T-helper 22 cell (primary cell): Measurements from ENCODE around the gene DCLRE1B.
A peak's percentile ranks its signal among the peaks of the same experiment; 100 is the strongest.

Source experiments
- DNase-seq: peaks from one replicate; pipeline ENCODE4 v3.0.0-alpha.2; 2020; ENCODE audit warnings: low read depth

DCLRE1B gene

GRCh38 chr1:113928187-113928930 is 23.2 kb downstream of the DCLRE1B start:
- DNase-seq: no peak

- DNase-seq: peak; percentile 87
These were observed 24.0 kb downstream of the DCLRE1B start, which contains the start of gene HIPK1 for GRCh38 chr1:113928941-113929749. TSS of gene HIPK1 (plus strand) at chr1:113929324.

DNA sequence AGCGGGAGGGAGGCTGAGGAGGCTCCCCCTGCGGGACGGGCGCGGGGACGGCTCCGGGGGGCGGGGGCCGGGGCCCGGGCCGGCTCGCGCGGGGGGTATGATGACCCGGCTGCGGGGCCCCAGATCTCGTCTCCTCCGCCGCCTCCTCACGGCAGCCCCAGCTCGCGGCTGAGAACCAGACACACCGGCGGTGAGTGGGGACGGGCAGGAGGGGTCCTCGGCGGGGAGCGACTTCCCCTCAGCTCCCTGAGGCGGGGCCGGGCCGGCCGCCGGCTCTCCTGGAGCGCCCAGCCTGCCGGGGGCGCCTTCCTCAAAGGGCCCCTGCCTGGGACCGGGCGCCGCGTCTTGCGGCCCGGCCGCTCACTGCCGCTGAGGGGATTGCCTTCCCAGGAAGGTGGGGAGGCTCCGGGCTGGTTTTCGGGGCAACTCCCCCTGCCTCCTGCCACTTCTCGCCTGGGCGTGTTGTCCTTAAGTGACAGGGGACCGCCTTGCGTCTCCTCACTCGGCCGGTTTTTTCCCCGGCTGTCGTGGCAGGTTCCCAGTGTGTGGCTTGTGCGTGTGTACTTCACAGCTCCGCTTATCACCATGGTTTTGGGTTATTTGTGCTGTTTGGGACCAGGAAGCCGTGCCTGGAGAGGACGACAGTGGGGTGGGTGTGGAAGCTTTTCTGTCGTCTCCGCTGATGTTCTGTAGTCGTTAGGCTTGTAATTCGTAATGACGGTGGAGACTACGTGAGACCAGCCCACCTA is 24.8 kb downstream of the DCLRE1B start:
- DNase-seq: peak; percentile 74

GRCh38 chr1:113930499-113931161 is 25.5 kb downstream of the DCLRE1B start:
- peak; percentile 82 for DNase-seq

GRCh38 chr1:113931451-113931851 is 26.3 kb downstream of the DCLRE1B start:
- no peak for DNase-seq

GRCh38 chr1:113934006-113934405 is 28.9 kb downstream of the DCLRE1B start:
- no peak for DNase-seq

- DNase-seq: no peak
These were observed 29.5 kb downstream of the DCLRE1B start for GRCh38 chr1:113934511-113935055.

GRCh38 chr1:113935176-113935575 is 30.1 kb downstream of the DCLRE1B start:
- no peak for DNase-seq

DNA sequence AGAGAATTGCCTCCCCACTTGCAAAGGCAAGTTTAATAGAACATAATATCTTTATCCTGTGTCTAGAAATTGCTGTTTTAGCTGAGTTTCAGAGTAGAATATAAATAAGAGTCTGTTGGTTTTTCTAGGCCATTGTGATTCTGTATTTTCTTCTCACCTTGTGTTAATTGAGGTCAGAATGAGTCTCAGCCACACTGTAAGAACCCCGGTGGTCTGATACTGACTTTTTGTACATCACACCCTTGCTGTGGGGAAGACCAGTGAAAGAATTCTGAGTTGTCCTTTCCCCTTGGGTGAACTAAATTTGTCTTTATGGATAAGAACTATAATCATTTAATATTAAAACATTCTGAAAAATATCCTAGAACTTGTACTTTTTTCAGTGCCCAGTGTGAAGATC is 30.8 kb downstream of the DCLRE1B start:
- DNase-seq: no peak

GRCh38 chr1:113937146-113937545 is 32.0 kb downstream of the DCLRE1B start:
- no peak for DNase-seq

- no peak for DNase-seq
These were observed 33.1 kb downstream of the DCLRE1B start for GRCh38 chr1:113938192-113938591.

DNA sequence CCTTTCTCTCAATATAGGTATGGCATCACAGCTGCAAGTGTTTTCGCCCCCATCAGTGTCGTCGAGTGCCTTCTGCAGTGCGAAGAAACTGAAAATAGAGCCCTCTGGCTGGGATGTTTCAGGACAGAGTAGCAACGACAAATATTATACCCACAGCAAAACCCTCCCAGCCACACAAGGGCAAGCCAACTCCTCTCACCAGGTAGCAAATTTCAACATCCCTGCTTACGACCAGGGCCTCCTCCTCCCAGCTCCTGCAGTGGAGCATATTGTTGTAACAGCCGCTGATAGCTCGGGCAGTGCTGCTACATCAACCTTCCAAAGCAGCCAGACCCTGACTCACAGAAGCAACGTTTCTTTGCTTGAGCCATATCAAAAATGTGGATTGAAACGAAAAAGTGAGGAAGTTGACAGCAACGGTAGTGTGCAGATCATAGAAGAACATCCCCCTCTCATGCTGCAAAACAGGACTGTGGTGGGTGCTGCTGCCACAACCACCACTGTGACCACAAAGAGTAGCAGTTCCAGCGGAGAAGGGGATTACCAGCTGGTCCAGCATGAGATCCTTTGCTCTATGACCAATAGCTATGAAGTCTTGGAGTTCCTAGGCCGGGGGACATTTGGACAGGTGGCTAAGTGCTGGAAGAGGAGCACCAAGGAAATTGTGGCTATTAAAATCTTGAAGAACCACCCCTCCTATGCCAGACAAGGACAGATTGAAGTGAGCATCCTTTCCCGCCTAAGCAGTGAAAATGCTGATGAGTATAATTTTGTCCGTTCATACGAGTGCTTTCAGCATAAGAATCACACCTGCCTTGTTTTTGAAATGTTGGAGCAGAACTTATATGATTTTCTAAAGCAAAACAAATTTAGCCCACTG is 35.5 kb downstream of the DCLRE1B start:
- DNase-seq: peak; percentile 28

- DNase-seq: no peak
These were observed 36.1 kb downstream of the DCLRE1B start for GRCh38 chr1:113941245-113941559.

DNA sequence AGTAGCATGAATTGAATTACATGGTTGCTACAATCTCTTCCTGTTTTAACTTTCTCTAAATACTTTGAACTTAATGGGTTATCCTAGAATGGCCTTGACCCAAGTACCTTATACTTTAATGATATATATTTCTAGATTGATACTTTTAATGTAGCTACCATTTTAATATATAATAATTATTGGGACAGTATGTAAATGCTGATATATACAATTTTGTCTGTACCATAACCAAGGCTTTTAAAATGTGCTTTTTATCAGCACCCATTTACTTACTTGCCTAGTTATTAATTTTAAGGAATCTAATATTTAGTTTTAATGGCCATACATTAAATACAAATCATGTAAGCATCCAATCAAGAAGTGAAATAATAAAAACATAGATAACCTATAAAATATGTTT is 37.4 kb downstream of the DCLRE1B start:
- no peak for DNase-seq

DNA sequence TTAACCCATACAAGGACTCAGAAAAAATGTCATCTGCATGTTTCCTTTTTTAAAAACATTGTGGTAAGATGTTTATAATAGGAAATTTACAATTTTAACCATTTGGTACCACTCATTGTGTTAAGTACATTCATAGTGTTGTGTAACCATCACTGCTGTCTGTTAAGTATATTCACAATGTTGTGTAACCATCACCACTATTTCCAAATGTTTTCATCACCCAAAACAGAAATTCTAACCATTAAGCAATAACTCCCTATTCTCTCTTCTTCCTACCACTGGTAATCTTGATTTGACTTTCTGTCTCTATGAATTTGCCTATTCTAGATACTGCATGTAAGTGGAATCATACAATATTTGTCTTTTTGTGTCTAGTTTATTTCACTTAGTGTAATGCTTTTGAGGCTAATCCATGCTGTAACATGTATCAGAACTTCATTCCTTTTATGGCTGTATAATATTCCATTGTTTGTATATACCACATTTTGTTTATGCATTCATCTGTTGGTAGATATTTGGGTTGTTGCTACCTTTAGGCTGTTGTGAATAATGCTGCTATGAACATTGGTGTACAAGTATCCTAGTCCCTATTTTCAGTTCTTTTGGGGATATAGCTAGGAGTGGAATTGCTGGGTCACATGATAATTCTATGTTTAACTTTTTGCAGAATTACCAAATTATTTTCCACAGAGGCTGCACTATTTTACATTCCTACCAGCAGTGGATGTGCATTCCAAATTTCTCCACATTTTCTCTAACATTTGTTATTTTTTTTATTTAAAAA is 38.1 kb downstream of the DCLRE1B start:
- DNase-seq: no peak

GRCh38 chr1:113945329-113945728 is 40.2 kb downstream of the DCLRE1B start:
- no peak for DNase-seq

GRCh38 chr1:113946112-113946511 is 41.0 kb downstream of the DCLRE1B start:
- no peak for DNase-seq

GRCh38 chr1:113946678-113947387 is 41.7 kb downstream of the DCLRE1B start:
- DNase-seq: no peak

- DNase-seq: no peak
These were observed 42.4 kb downstream of the DCLRE1B start for GRCh38 chr1:113947388-113948107.
